Duodenal mucosa (tissue), 2 donors: ENCODE measurements around the gene UBL5.
A peak's percentile ranks its signal among the peaks of the same experiment; 100 is the strongest.

Experiments
- H3K27ac ChIP-seq: one replicate; pipeline ENCODE4 v1.7.0; 2013; ENCODE audit warnings: low read depth, low read length
- H3K27me3 ChIP-seq, 2 donors: one replicate each; pipeline ENCODE4 v1.7.0; 2013; ENCODE audit warnings: low read length in 2 of 2, control low read depth in 1 of 2; ENCODE audit not compliant: insufficient read depth in 2 of 2, control insufficient read depth in 1 of 2
- H3K36me3 ChIP-seq, 2 donors: one replicate each; pipeline ENCODE4 v1.7.0; 2013; ENCODE audit warnings: low read length in 2 of 2, control low read depth in 1 of 2; ENCODE audit not compliant: insufficient read depth in 2 of 2, control insufficient read depth in 1 of 2
- H3K4me1 ChIP-seq, 2 donors: one replicate each; pipeline ENCODE4 v1.7.0; 2013; ENCODE audit warnings: low read length in 2 of 2, control low read depth in 1 of 2; ENCODE audit not compliant: insufficient read depth in 2 of 2, control insufficient read depth in 1 of 2
- H3K4me3 ChIP-seq, 2 donors: one replicate each; pipeline ENCODE4 v1.7.0; 2013; ENCODE audit warnings: low read length in 2 of 2, low read depth in 1 of 2
- H3K9ac ChIP-seq, 2 donors: one replicate each; pipeline ENCODE4 v1.7.0; 2013; ENCODE audit warnings: low read length in 2 of 2, low read depth in 1 of 2
- H3K9me3 ChIP-seq, 2 donors: one replicate each; pipeline ENCODE4 v1.7.0; 2013; ENCODE audit warnings: low read length in 2 of 2, control low read depth in 1 of 2; ENCODE audit not compliant: control insufficient read depth in 1 of 2

UBL5 gene

DNA sequence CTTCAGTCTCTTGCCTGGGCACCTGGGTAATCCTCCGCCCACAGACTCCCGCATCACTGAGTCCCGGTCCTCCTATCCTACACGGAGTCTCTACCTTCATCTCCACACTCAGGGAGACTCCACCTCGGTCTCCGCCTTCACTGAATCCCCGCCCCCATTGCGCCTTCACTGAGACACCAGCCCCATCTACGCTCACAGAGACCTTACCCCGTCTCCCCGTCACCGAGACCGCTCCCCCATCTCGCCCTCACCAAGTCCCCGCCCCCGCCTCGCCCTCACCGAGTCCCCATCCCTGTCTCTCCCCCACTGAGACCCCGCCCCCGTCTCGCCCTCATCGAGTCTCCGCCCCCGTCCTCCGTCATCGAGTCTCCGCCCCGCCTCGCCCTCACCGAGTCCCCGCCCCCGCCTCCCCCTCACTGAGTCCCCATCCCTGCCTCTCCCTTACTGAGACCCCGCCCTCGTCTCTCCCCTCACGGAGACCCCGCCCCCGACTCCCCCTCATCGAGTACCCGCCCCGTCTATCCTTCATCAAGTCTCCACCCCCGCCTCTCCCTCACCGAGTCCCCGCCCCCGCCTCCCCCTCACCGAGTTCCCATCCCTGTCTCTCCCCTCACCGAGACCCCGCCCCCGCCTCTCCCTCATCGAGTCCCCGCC lies 36.0 kb upstream of the UBL5 start:
- peak overlapping the region; percentile 95 for H3K27ac ChIP-seq
- no peaks in the 10 kb centered on the region for H3K9me3 ChIP-seq
- peak overlapping the region; percentile 74 to 76 for H3K4me3 ChIP-seq
- H3K36me3 ChIP-seq = no peaks in the 10 kb centered on the region
- H3K9ac ChIP-seq = peak overlapping the region in 1 of 2 donors; percentile 76
- no peaks in the 10 kb centered on the region for H3K27me3 ChIP-seq
- peaks cover 0 to 4% of the 10 kb centered on the region in 2 donors for H3K4me1 ChIP-seq

DNA sequence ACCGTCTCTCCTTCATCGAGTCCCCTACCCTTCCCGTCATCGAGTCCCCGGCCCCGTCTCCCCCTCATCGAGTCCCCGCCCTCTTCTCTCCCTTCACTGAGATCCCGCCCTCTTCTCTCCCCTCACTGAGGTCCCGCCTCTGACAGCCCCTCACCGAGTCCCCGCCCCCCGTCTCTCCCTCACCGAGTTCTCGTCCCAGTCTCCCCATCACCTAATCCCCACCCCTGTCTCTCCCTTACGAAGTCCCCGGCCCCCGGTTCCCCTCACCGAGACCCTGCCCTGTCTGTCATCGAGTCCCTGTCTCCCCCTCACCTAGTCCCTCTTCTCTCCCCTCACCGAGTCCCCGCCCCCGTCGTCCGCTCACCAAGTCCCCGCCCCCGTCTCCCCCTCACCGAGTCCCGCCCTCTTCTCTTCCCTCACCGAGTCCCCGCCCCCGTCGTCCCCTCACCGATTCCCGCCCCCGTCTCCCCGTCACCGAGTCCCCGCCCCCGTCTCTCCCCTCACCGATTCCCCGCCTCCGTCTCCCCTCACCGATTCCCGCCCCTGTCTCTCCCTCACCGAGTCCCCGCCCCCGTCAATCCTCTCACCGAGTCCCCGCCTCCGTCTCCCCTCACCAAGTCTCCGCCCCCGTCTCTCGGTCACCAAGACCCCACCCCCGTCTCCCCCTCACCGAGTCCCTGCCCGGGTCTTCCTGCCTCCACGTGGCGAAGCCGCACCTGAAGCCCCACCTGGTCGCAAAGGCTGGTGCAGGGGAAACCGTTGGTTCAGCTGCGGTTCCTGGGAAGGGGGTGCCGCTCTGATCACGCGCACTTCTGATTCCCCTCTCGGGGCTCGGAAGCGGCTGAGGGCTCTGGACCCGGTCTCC lies 35.3 kb upstream of the UBL5 start:
- H3K36me3 ChIP-seq = no peaks in the 10 kb centered on the region
- peak overlapping the region; percentile 76 to 90 for H3K9ac ChIP-seq
- no peaks in the 10 kb centered on the region for H3K27me3 ChIP-seq
- H3K9me3 ChIP-seq = no peaks in the 10 kb centered on the region
- peaks cover 0 to 4% of the 10 kb centered on the region in 2 donors for H3K4me1 ChIP-seq
- H3K4me3 ChIP-seq = peak overlapping the region; percentile 78 to 91
- H3K27ac ChIP-seq = peak overlapping the region; percentile 95

DNA sequence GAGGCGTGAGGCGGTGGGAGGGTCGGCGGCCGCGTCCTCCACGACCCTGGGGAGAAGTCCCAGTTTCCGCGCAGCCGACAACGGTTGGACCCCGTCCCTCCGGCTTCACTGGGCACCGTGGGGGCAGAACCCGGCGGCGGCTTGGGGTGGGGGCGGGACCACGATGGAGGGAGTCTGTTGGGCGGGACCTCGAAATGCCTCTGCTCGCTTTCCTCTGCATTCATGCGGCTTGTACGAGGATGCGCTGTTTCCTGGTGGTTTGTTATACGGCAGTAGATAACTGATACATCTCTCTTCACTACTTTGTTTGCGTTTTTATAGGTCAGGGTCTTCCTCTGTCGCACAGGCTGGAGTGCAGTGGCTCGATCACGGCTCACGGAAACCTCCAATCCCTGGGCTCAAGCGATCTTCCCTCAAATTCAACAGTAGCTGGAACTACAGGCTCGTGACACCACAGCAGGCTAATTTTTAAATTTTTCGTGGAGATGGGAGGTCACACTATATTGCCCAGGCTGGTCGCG lies 34.6 kb upstream of the UBL5 start:
- Histone ChIP-seq H3K9ac (peak overlapping the region; percentile 76 to 90), H3K9me3 (no peaks in the 10 kb centered on the region), H3K4me3 (peak overlapping the region; percentile 78 to 91)

DNA sequence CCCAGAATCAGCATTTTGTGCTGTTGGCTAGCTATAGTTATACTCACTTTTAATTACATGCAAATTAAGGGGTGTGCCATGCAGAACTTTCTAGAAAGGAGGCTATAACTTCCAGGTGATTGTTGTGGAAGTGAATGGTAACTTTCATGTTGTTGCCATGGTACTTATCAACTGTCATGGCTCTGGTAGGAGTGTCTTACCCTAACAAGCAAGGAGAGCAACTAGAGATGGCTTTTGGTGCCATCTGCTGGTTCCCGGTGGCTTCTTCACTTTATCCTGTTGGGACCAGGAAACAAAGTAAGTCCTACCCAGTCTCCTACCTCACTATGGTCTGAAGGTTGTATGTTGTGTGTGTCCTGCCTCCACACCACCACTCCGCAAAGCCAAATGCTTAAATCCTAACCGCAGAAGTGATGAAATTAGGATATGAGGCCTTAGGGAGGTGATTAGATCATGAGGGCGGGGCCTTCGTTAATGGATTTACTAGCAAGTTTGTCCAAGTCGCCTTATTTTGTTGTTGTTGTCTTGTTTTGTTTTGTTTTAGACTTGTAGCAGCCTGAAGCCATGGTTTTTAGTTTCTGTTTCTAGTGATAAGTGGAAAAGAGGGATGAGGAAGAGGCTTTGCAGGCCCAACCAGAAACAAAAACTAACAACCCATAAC lies 31.5 kb upstream of the UBL5 start:
- Histone ChIP-seq H3K4me3 (no peak overlapping the region), H3K27ac (no peak overlapping the region), H3K9ac (no peak overlapping the region), H3K27me3 (no peaks in the 10 kb centered on the region), H3K9me3 (no peaks in the 10 kb centered on the region), H3K36me3 (no peaks in the 10 kb centered on the region), H3K4me1 (peaks cover 0 to 4% of the 10 kb centered on the region in 2 donors)

More for the DNA sequence above, 34.6 kb upstream of the UBL5 start:
- Histone ChIP-seq H3K27ac (peak overlapping the region; percentile 92), H3K36me3 (no peaks in the 10 kb centered on the region), H3K4me1 (peaks cover 0 to 4% of the 10 kb centered on the region in 2 donors), H3K27me3 (no peaks in the 10 kb centered on the region)

DNA sequence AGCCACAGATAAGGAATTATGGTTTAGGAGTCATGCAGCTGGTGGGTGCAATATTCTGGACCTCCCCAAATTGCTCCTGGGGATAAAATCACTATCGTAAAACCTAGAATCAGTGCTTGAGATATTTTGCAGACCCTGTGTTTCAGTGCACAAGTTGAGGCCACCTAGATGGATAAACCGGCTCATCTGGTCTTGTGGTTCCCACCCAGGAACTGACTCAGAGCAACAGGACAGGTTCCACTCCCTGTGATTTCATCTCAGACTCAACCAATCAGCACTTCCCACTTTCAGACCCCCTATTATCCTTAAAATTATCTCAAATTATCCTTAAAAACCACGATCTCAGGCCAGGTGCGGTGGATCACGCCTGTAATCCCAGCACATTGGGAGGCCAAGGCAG lies 29.8 kb upstream of the UBL5 start:
- no peak overlapping the region for H3K4me3 ChIP-seq
- H3K27me3 ChIP-seq = no peaks in the 10 kb centered on the region
- H3K9ac ChIP-seq = no peak overlapping the region
- no peak overlapping the region for H3K27ac ChIP-seq
- no peaks in the 10 kb centered on the region for H3K36me3 ChIP-seq
- no peaks in the 10 kb centered on the region for H3K9me3 ChIP-seq
- H3K4me1 ChIP-seq = peaks cover 0 to 4% of the 10 kb centered on the region in 2 donors

DNA sequence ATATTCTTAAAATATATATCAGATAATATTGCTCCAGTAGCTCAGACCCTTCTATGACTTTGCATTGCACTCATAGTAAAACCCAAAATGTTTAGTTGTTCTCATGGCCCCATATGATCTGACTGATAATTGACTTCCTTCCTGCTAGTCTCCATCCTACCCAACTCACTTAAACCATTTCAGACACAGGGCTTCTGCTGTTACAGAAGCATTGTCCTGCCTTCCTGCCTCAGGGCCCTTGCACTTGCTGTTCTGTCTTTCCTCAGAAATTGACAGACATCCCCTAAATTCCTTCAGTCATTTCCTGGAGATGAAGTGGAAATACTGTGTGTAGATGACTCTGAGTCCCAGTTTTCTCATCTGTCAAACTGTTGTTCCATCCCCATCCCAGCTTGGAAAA lies 28.6 kb upstream of the UBL5 start:
- no peaks in the 10 kb centered on the region for H3K27me3 ChIP-seq
- H3K27ac ChIP-seq = no peak overlapping the region
- no peak overlapping the region for H3K4me3 ChIP-seq
- H3K9me3 ChIP-seq = no peaks in the 10 kb centered on the region
- no peak overlapping the region for H3K9ac ChIP-seq
- peaks cover 0 to 5% of the 10 kb centered on the region in 2 donors for H3K36me3 ChIP-seq
- H3K4me1 ChIP-seq = peaks cover 0 to 4% of the 10 kb centered on the region in 2 donors

DNA sequence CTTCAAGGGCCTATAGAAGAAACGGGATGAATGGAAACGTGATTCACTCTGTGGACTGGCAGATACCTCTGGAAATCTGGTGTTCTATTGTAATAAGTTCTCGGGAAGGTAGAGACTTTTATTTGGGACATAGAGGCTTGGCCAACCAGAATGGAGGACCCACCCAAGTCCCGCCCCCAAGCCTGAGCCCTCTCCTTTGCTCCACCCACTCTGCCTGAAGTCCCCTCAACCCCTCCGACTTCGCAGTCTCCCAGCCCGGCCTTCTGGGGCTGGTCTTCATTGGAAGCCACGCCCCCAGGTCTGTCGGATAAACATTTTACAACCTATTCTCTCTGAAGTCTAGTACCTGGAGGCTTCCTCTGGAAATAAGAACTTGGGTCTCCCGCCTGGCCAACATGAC lies 25.7 kb upstream of the UBL5 start:
- no peak overlapping the region for H3K27ac ChIP-seq

DNA sequence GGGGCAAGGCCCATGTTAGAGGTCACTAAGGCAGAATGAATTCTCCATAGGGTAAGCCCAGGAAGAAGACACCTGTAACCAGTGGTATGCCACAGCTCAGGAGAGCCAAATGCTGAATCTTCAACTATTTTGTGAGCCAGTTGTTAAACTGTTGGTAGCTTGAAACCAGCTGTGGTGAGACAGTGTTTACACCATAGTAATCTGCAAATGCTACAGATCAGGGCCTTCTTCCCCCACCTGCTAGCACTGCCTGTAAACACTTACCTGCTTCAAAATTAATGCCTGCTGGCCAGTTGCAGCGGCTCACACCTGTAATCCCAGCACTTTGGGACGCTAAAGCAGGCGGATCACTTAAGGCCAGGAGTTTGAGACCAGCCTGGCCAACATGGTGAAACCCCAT lies 20.9 kb upstream of the UBL5 start:
- no peaks in the 10 kb centered on the region for H3K9me3 ChIP-seq
- H3K4me1 ChIP-seq = no peaks in the 10 kb centered on the region
- H3K4me3 ChIP-seq = no peak overlapping the region
- H3K9ac ChIP-seq = no peak overlapping the region
- H3K36me3 ChIP-seq = peaks cover 13 to 52% of the 10 kb centered on the region in 2 donors
- no peak overlapping the region for H3K27ac ChIP-seq
- no peaks in the 10 kb centered on the region for H3K27me3 ChIP-seq

More for the DNA sequence above, 25.7 kb upstream of the UBL5 start:
- no peaks in the 10 kb centered on the region for H3K9me3 ChIP-seq
- no peaks in the 10 kb centered on the region for H3K4me1 ChIP-seq
- H3K27me3 ChIP-seq = no peaks in the 10 kb centered on the region
- H3K4me3 ChIP-seq = no peak overlapping the region
- peaks cover 0 to 16% of the 10 kb centered on the region in 2 donors for H3K36me3 ChIP-seq
- H3K9ac ChIP-seq = no peak overlapping the region

DNA sequence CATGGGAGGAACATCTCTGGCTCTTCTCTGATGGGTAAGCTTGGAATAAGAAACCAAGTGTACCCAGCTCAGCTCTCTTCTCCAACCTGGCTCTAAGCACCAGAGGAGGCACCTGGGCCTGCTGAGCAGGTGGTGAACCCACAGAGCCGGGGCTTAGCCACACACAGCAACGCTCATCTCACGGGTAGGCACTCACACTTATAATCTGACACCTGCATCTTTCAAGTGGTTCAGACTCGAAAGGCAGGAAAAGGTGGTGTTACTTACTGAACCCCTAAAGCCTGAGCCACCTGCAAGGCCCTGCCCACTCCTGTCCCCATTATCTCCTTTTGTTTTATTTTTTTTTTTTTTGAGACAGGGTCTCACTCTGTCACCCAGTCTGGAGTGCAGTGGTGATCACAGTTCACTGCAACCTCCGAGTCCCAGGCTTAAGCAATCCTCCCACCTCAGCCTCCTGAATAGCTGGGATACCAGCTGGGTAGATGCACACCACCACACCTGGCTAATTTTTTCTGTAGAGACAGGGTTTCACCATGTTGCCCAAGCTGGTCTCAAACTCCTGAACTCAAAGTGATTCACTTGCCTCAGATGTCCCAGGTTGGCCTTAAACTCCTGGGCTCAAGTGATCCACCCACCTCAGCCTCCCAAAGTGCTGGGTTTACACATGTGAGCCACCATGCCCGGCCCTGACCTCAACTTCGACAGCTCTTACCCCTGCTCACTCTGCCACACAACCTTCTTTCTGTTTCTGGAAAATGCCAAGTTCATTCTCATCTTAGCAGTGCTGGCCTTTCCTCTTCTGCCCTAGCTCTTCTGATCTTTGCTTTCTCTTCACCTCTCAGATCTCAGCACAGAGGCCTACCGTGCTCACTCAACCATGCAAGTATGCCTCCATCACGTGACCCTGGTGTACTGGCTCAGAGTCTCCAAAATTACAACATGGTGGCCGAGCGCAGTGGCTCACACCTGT lies 18.6 kb upstream of the UBL5 start:
- H3K9ac ChIP-seq = no peak overlapping the region
- no peak overlapping the region for H3K27ac ChIP-seq
- no peak overlapping the region for H3K4me3 ChIP-seq
- no peaks in the 10 kb centered on the region for H3K27me3 ChIP-seq
- H3K4me1 ChIP-seq = no peaks in the 10 kb centered on the region
- no peaks in the 10 kb centered on the region for H3K9me3 ChIP-seq
- H3K36me3 ChIP-seq = peaks cover 13 to 49% of the 10 kb centered on the region in 2 donors
